ENCODE data around the gene TGFA.

Gene TGFA

DNA sequence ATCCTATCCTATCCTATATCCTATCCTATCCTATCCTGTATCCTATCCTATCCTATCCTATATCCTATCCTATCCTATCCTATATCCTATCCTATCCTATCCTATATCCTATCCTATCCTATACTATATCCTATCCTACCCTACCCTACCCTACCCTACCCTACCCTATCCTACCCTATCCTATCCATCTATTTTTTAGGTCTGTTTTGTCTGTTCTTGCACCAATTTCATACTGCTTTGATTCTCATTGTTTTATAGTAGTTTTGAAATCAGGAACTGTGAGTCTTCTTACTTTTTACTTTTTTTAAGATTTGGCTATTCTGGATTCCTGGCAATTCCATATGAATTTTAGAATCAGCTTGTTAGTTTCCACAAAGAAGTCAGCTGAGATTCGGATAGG lies 118.5 kb downstream of the TGFA start:
- Histone ChIP-seq H3K36me3 (ENCODE audit: low read depth) (no peaks in the 10 kb centered on the region), H3K4me1 (ENCODE audit: insufficient read depth, poor library complexity, severe bottlenecking) (no peaks in the 10 kb centered on the region), H3K27me3 (ENCODE audit: insufficient read depth, poor library complexity, severe bottlenecking) (no peaks in the 10 kb centered on the region), H3K9me3 (ENCODE audit: severe bottlenecking) (no peaks in the 10 kb centered on the region), H3K4me3 (ENCODE audit: severe bottlenecking) (no peak overlapping the region), H3K27ac (ENCODE audit: poor library complexity, severe bottlenecking) (no peak overlapping the region)
- ATAC-seq (ENCODE audit: low read depth): no peak
- TF ChIP-seq, protein P1, sequence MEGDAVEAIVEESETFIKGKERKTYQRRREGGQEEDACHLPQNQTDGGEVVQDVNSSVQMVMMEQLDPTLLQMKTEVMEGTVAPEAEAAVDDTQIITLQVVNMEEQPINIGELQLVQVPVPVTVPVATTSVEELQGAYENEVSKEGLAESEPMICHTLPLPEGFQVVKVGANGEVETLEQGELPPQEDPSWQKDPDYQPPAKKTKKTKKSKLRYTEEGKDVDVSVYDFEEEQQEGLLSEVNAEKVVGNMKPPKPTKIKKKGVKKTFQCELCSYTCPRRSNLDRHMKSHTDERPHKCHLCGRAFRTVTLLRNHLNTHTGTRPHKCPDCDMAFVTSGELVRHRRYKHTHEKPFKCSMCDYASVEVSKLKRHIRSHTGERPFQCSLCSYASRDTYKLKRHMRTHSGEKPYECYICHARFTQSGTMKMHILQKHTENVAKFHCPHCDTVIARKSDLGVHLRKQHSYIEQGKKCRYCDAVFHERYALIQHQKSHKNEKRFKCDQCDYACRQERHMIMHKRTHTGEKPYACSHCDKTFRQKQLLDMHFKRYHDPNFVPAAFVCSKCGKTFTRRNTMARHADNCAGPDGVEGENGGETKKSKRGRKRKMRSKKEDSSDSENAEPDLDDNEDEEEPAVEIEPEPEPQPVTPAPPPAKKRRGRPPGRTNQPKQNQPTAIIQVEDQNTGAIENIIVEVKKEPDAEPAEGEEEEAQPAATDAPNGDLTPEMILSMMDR (IDR thresholded peaks at IDR 0.05; ENCODE audit: poor library complexity, severe bottlenecking): no peak
- DNase-seq (ENCODE audit: low spot score): no peak

DNA sequence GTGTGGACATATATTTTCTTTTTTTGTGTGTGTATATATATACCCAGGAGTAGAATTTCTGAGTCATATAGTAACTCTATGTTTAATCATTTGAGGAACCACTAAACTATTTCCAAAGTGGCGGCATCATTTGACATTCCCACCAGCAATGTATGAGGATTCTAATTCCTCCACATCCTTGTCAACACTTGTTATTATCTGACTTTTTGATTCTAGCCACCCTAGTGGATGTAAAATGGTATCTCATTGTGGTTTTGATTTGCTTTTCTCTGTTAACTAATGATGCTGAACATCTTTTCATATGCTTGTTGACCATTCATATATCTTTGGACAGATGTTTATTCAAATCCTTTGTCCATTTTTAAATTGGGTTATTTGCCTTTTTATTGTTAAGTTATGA lies 120.3 kb downstream of the TGFA start:
- H3K27ac ChIP-seq (ENCODE audit: poor library complexity, severe bottlenecking): no peak overlapping the region
- peaks cover 2% of the 10 kb centered on the region for H3K9me3 ChIP-seq (ENCODE audit: severe bottlenecking)
- H3K4me3 ChIP-seq (ENCODE audit: severe bottlenecking): no peak overlapping the region
- ATAC-seq (ENCODE audit: low read depth): no peak
- no peaks in the 10 kb centered on the region for H3K27me3 ChIP-seq (ENCODE audit: insufficient read depth, poor library complexity, severe bottlenecking)
- H3K36me3 ChIP-seq (ENCODE audit: low read depth): no peaks in the 10 kb centered on the region
- TF ChIP-seq, protein P1 (IDR thresholded peaks at IDR 0.05; ENCODE audit: poor library complexity, severe bottlenecking): no peak
- no peaks in the 10 kb centered on the region for H3K4me1 ChIP-seq (ENCODE audit: insufficient read depth, poor library complexity, severe bottlenecking)
- DNase-seq (ENCODE audit: low spot score): no peak

DNA sequence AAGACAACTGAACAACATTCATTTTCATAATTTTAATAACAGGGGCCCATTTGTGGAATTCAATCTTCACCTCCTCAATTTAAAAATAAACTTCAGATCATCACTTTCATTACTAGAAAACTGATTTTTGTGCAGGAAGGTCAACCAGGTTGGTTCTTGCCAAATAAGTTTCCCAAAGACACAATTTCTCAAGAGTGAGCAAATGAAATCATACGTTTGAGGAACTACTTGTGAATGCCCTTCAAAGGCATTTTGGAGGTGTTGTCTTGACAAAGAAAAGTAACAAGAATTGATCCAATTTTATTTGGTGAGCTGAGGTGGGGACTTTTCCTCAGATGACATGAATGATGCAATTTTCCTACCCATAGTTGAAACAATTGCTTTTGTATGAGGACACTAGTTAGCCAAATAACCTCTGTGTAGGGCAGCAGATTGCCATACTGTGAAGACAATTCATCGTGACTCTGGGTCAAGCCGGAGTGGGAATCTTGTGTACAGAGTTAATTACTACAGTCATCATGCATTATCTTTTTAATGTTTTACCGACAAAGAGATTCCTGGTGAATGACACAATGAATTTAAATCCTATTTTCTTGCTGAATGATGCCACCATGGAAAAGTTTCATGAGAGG lies 121.8 kb downstream of the TGFA start:
- no peaks in the 10 kb centered on the region for H3K4me1 ChIP-seq (ENCODE audit: insufficient read depth, poor library complexity, severe bottlenecking)
- no peak overlapping the region for H3K4me3 ChIP-seq (ENCODE audit: severe bottlenecking)
- ATAC-seq (ENCODE audit: low read depth): no peak
- H3K27me3 ChIP-seq (ENCODE audit: insufficient read depth, poor library complexity, severe bottlenecking): no peaks in the 10 kb centered on the region
- no peaks in the 10 kb centered on the region for H3K36me3 ChIP-seq (ENCODE audit: low read depth)
- H3K27ac ChIP-seq (ENCODE audit: poor library complexity, severe bottlenecking): no peak overlapping the region
- peaks cover 2% of the 10 kb centered on the region for H3K9me3 ChIP-seq (ENCODE audit: severe bottlenecking)
- DNase-seq (ENCODE audit: low spot score): no peak
- TF ChIP-seq, protein P1 (IDR thresholded peaks at IDR 0.05; ENCODE audit: poor library complexity, severe bottlenecking): no peak

DNA sequence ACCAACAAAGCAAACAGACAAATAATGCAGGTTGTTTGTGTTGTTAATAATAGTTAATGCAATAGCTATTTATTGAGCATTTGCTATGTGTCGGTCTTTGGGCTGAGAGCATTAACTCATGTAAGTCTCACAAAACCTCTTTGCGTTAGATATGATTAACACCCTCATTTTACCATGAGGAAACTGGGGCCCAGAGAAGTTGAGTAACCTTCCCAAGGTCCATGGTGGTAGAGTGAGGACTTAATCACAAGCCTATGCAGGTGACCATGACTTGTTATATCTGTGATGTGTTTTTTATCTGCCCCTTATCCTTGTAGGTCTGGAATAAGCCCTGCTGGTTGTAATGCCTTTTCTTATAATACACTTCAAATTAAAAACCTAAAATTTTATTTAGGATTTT lies 127.3 kb downstream of the TGFA start:
- H3K27me3 ChIP-seq (ENCODE audit: insufficient read depth, poor library complexity, severe bottlenecking): no peaks in the 10 kb centered on the region
- no peak overlapping the region for H3K4me3 ChIP-seq (ENCODE audit: severe bottlenecking)
- DNase-seq (ENCODE audit: low spot score) (no peak), ATAC-seq (ENCODE audit: low read depth) (no peak)
- no peak overlapping the region for H3K27ac ChIP-seq (ENCODE audit: poor library complexity, severe bottlenecking)
- TF ChIP-seq, protein P1 (IDR thresholded peaks at IDR 0.05; ENCODE audit: poor library complexity, severe bottlenecking): no peak
- H3K9me3 ChIP-seq (ENCODE audit: severe bottlenecking): peaks cover 2% of the 10 kb centered on the region
- no peaks in the 10 kb centered on the region for H3K36me3 ChIP-seq (ENCODE audit: low read depth)
- no peaks in the 10 kb centered on the region for H3K4me1 ChIP-seq (ENCODE audit: insufficient read depth, poor library complexity, severe bottlenecking)

DNA sequence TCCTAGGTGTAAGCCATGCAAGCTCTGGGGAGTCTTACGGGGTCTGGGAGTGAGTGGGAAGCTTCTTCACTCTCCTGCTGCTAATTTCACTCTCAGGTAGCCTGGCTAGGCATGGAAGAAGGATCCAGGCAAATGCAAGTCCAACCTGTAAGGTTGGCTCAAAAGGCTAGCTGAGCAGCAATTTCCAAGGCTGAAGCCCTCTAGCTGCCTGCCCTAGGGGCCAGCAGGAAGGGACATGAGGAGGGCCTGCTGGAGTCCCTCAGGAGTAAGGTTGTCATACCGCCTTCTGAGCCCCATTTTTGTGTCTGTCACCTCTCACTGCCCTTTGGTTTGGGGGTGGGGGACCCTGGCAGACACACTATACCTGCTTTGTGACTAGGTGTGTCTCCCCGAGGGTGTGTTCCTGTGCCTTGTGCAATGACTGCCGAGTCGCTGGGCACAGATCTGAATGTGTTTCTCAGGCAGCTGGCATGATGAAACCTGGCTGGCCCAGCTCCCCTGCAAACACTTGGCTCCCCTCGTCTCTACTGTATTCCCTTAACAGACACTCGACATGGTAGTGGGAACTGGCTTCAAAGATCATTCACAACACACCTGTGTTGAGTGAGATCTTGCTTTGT lies 127.8 kb downstream of the TGFA start:
- no peak overlapping the region for H3K27ac ChIP-seq (ENCODE audit: poor library complexity, severe bottlenecking)
- H3K4me3 ChIP-seq (ENCODE audit: severe bottlenecking): no peak overlapping the region
- TF ChIP-seq, protein P1 (IDR thresholded peaks at IDR 0.05; ENCODE audit: poor library complexity, severe bottlenecking): no peak
- H3K9me3 ChIP-seq (ENCODE audit: severe bottlenecking): peaks cover 2% of the 10 kb centered on the region
- H3K36me3 ChIP-seq (ENCODE audit: low read depth): no peaks in the 10 kb centered on the region
- no peaks in the 10 kb centered on the region for H3K4me1 ChIP-seq (ENCODE audit: insufficient read depth, poor library complexity, severe bottlenecking)
- ATAC-seq (ENCODE audit: low read depth) (no peak), DNase-seq (ENCODE audit: low spot score) (no peak)
- no peaks in the 10 kb centered on the region for H3K27me3 ChIP-seq (ENCODE audit: insufficient read depth, poor library complexity, severe bottlenecking)

All from RWPE2 (cell line).